Placental epithelial cell (primary cell): Measurements from ENCODE around the gene CFAP299. TPM values are rescaled to one million over a fixed set of nuclear protein-coding genes. Genes with fewer than 3 reads are reported as not detected.

Experiments used
- total RNA-seq: library from RNA; depleted of rRNA; stranded (reverse); fragments of >200 nt; gene quantifications from 2 replicates; pipeline ENCODE4 v1.2.3, GENCODE V29; 2012

Gene CFAP299
- total RNA-seq = not detected in 2 replicates

DNA sequence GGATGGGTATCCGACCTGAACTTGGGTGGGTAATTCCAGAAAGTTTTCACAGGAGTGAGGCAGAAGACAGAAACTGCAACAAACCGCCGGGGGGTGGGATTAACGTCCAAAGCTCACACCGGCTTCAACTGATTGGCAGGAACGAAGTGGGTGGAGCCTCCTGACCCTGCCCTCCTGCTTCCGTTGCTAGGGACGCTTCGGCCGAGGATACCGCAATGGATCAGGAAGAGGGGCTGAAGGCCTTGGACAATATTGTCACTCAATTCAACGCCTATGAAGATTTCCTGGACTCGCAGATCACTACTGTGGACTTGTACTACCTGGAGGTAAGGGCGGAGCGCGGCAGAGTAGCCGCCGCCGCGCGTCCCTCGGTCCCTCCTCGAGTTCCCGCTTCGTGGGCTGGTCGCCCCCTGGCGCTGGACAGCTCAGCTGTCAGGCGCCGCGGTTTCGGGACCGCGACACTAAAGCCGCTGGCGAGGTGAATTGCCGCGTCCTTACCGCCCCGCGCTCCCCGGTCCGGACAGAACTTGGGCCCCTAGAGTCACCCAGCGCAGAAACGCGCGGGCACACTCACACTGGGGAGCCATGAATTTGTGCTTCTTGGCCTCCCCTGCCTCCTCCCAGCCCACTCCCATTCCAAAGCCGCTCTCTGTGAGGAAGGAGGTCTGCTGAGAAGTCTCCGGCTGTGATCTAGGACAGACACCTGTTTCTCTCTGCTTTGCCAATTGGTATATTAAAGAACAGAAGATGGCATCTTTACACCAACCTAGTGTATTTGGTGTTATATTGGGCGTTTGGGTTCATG, at the start of gene CFAP299:
CFAP299 (plus strand) TSS at position 177 of the 805 bp plus-strand sequence.

Other genes with a start within 250 kb of the CFAP299 start
- gene PRDM8, start 138.2 kb upstream of the CFAP299 start, total RNA-seq = not detected in 2 replicates
- under 0.01 TPM in 1 of 2 replicates, not detected in the other for gene FGF5, start 69.1 kb upstream of the CFAP299 start, total RNA-seq